HEK293T (cell line): ENCODE measurements around the gene BRMS1.

ENCODE experiments used
- CTCF ChIA-PET: fragments of 350-600 bp; formaldehyde crosslinking; extraction: SDS; loops from one replicate; lab custom pipeline; 2021; ENCODE audit warnings: antibody characterized with exemption, inconsistent platforms; lab: Yijun Ruan, JAX
- POLR2A ChIA-PET: fragments of 350-600 bp; formaldehyde crosslinking; extraction: SDS; loops from one replicate; lab custom pipeline; 2020; ENCODE audit warnings: antibody characterized with exemption, inconsistent platforms; lab: Yijun Ruan, JAX
- DNase-seq: peaks from one replicate; pipeline ENCODE4 v3.0.0; 2012; ENCODE audit warnings: mixed read lengths; ENCODE audit errors: extremely low spot score
- ARNT ChIP-seq: fragments of 450-650 bp; IDR thresholded peaks from 2 replicates; pipeline ENCODE4 v1.6.1; 2017; ENCODE audit warnings: mild to moderate bottlenecking
- BHLHE40 ChIP-seq: fragments of 450-650 bp; IDR thresholded peaks from 2 replicates; pipeline ENCODE4 v1.6.1; 2016; ENCODE audit warnings: mild to moderate bottlenecking, moderate library complexity, borderline replicate concordance
- CTBP1 ChIP-seq: fragments of 450-650 bp; IDR thresholded peaks from 2 replicates; pipeline ENCODE4 v1.6.1; 2016; ENCODE audit warnings: borderline replicate concordance
- ELF4 ChIP-seq: fragments of 450-650 bp; IDR thresholded peaks from 2 replicates; pipeline ENCODE4 v1.6.1; 2017; ENCODE audit warnings: antibody characterized with exemption
- FOXA1 ChIP-seq: fragments of 450-650 bp; IDR thresholded peaks from 2 replicates; pipeline ENCODE4 v1.6.1; 2016; ENCODE audit warnings: mild to moderate bottlenecking
- FOXK2 ChIP-seq: fragments of 450-650 bp; IDR thresholded peaks from 2 replicates; pipeline ENCODE4 v1.6.1; 2016; ENCODE audit warnings: mild to moderate bottlenecking
- FOXM1 ChIP-seq: fragments of 450-650 bp; IDR thresholded peaks from 2 replicates; pipeline ENCODE4 v1.6.1; 2017; ENCODE audit warnings: mild to moderate bottlenecking, borderline replicate concordance
- HDGF ChIP-seq: fragments of 450-650 bp; IDR thresholded peaks from 2 replicates; pipeline ENCODE4 v1.6.1; 2017; ENCODE audit warnings: antibody characterized with exemption, borderline replicate concordance
- L3MBTL2 ChIP-seq: fragments of 450-650 bp; conservative IDR thresholded peaks from 2 replicates; pipeline ENCODE4 v1.6.1; 2016; ENCODE audit warnings: mild to moderate bottlenecking
- LEF1 ChIP-seq: fragments of 450-650 bp; IDR thresholded peaks from 2 replicates; pipeline ENCODE4 v1.6.1; 2017; ENCODE audit warnings: mild to moderate bottlenecking, borderline replicate concordance
- NFRKB ChIP-seq: fragments of 450-650 bp; IDR thresholded peaks from 2 replicates; pipeline ENCODE4 v1.6.1; 2016; ENCODE audit warnings: mild to moderate bottlenecking, moderate library complexity
- PKNOX1 ChIP-seq: fragments of 450-650 bp; IDR thresholded peaks from 2 replicates; pipeline ENCODE4 v1.6.1; 2016
- SP1 ChIP-seq: fragments of 450-650 bp; IDR thresholded peaks from 2 replicates; pipeline ENCODE4 v1.6.1; 2017
- TARDBP ChIP-seq: fragments of 450-650 bp; IDR thresholded peaks from 2 replicates; pipeline ENCODE4 v1.6.1; 2016
- ZNF384 ChIP-seq: fragments of 450-650 bp; IDR thresholded peaks from 2 replicates; pipeline ENCODE4 v1.6.1; 2016

BRMS1 gene

GRCh38 chr11:66349084-66349386 is 4.1 kb upstream of the BRMS1 start:
- POLR2A ChIA-PET: no interaction called here
- TF ChIP-seq PKNOX1 (no peak), HDGF (no peak), BHLHE40 (no peak), ZNF384 (no peak)
- CTCF ChIA-PET: no interaction called here
- DNase-seq: no peak

- ChIA-PET POLR2A (interaction anchor here (0.7 to 4.4 kb wide), 9 partner anchors 10 to 970 kb away, joined by 3 to 19 read pairs (median 4); partner anchors contain the start of genes RIN1, SLC29A2 and YIF1A), CTCF (interaction anchor here (0.9 to 1.1 kb wide), 2 partner anchors 16 to 35 kb away, joined by 3 to 7 read pairs; no protein-coding TSS in a partner anchor)
- TF ChIP-seq CTBP1 (peak; percentile 71; the same call in 1 of the 2 replicates), PKNOX1 (no peak), SP1 (no peak), L3MBTL2 (peak; percentile 48; the same call in 1 of the 2 replicates), TARDBP (peak; percentile 69), BHLHE40 (no peak)
- DNase-seq: peak; percentile 72
Observed at GRCh38 chr11:66347425-66348276, 2.7 kb upstream of the BRMS1 start, which contains the start of gene B4GAT1. Gene B4GAT1, minus strand, starts transcription at chr11:66347629. Its CDS starts 84 bp downstream, at chr11:66347545.

- POLR2A ChIA-PET: interaction anchor here (0.9 to 4.4 kb wide), 9 partner anchors 9 to 971 kb away, joined by 3 to 19 read pairs (median 5); partner anchors contain the start of genes RIN1, SLC29A2 and YIF1A
- CTCF ChIA-PET: interaction anchor here (0.5 to 1.9 kb wide), 3 partner anchors 17 to 42 kb away, joined by 4 read pairs; no protein-coding TSS in a partner anchor
- TF ChIP-seq L3MBTL2: peak; percentile 46; the same call in 1 of the 2 replicates
- TF ChIP-seq SP1: no peak
- DNase-seq: no peak
Observed at GRCh38 chr11:66346476-66347424, 1.8 kb upstream of the BRMS1 start.

- ChIA-PET CTCF (interaction anchor here (0.6 to 1.9 kb wide), 3 partner anchors 19 to 34 kb away, joined by 3 to 4 read pairs (median 4); no protein-coding TSS in a partner anchor), POLR2A (interaction anchor here (0.8 to 4.4 kb wide), 8 partner anchors 9 to 498 kb away, joined by 3 to 19 read pairs (median 4); partner anchors contain the start of genes DPP3, RAB1B, RCE1 and RIN1)
- DNase-seq: no peak
- no peak for TF ChIP-seq TARDBP
Observed at GRCh38 chr11:66345316-66345649, 379 bp upstream of the BRMS1 start.

- no peak for TF ChIP-seq ZNF384
- TF ChIP-seq FOXA1: no peak
- TF ChIP-seq BHLHE40: no peak
- no peak for TF ChIP-seq ARNT
- TF ChIP-seq FOXK2: no peak
- no peak for TF ChIP-seq HDGF
- TF ChIP-seq CTBP1: no peak
- CTCF ChIA-PET: no interaction called here
- no peak for DNase-seq
- POLR2A ChIA-PET: interaction anchor here (1.7 kb wide), 1 partner anchor 8 kb away, joined by 6 read pairs; the partner anchor contains the start of gene RIN1
Observed at GRCh38 chr11:66343176-66343575, 1.7 kb downstream of the BRMS1 start.

- TF ChIP-seq NFRKB: no peak
- TF ChIP-seq ARNT: no peak
- no peak for TF ChIP-seq ELF4
- no peak for TF ChIP-seq FOXK2
- no peak for TF ChIP-seq FOXM1
- TF ChIP-seq LEF1: no peak
- ChIA-PET POLR2A (no interaction called here), CTCF (no interaction called here)
- no peak for DNase-seq
Observed at GRCh38 chr11:66341502-66342126, 3.3 kb downstream of the BRMS1 start.
